ENCODE measurements around the gene KCNK4. TPM values are rescaled to one million over a fixed set of nuclear protein-coding genes. Genes with fewer than 3 reads are reported as not detected.

Gene KCNK4
- total and polyA plus RNA-seq, 8 donors: 0.11 to 0.14 TPM; not detected in 6

- ATAC-seq (peak; percentile 94), DNase-seq (peak; percentile 90 to 97 (median 95))
- Histone ChIP-seq H3K27me3 (no peaks in the 10 kb centered on the region), H3K9me3 (no peaks in the 10 kb centered on the region), H3K4me1 (peaks cover 18 to 29% of the 10 kb centered on the region in 2 donors), H3K27ac (peak within 1 kb of the TSS; percentile 91 to 99), H3K36me3 (peaks cover 0 to 21% of the 10 kb centered on the region in 2 donors), H3K4me3 (peak within 1 kb of the TSS; percentile 78 to 95)
- no peak for TF ChIP-seq CTCF (IDR thresholded peaks at IDR 0.05)
- intact Hi-C loops (cut with DNase I): no loop called here
These were observed 6.8 kb upstream of the KCNK4 start, which contains the start of gene BAD for GRCh38 chr11:64284048-64284961. TSS of gene BAD (minus strand) at chr11:64284665. CDS start at chr11:64284368, 297 bp downstream.

GRCh38 chr11:64284962-64285884 is 5.9 kb upstream of the KCNK4 start, which contains the start of gene GPR137:
TSS of gene GPR137 (plus strand) at chr11:64285848. CDS start at chr11:64286525, 677 bp downstream.
- intact Hi-C loops (cut with DNase I): no loop called here
- DNase-seq (peak; percentile 88 to 97 (median 92)), ATAC-seq (peak; percentile 79)
- Histone ChIP-seq H3K9me3 (no peaks in the 10 kb centered on the region), H3K27me3 (peaks cover 2 to 4% of the 10 kb centered on the region in 2 donors), H3K4me3 (peak within 1 kb of the TSS; percentile 78 to 95), H3K4me1 (peaks cover 18 to 29% of the 10 kb centered on the region in 2 donors), H3K27ac (peak within 1 kb of the TSS; percentile 91 to 99), H3K36me3 (peaks cover 0 to 21% of the 10 kb centered on the region in 2 donors)
- no peak for TF ChIP-seq CTCF (IDR thresholded peaks at IDR 0.05)

- no peaks in the 10 kb centered on the region for H3K9me3 ChIP-seq
- ATAC-seq (no peak), DNase-seq (no peak)
- H3K36me3 ChIP-seq: peaks cover 0 to 21% of the 10 kb centered on the region in 2 donors
- peak overlapping the region; percentile 91 to 99 for H3K27ac ChIP-seq
- intact Hi-C loops (cut with DNase I): no loop called here
- peaks cover 12 to 13% of the 10 kb centered on the region in 2 donors for H3K27me3 ChIP-seq
- TF ChIP-seq CTCF (IDR thresholded peaks at IDR 0.05): no peak
- peaks cover 18 to 33% of the 10 kb centered on the region in 2 donors for H3K4me1 ChIP-seq
- H3K4me3 ChIP-seq: peak overlapping the region; percentile 78 to 95
These were observed 5.0 kb upstream of the KCNK4 start for GRCh38 chr11:64285885-64286800.

GRCh38 chr11:64286801-64287159 is 4.3 kb upstream of the KCNK4 start:
- TF ChIP-seq CTCF (IDR thresholded peaks at IDR 0.05): no peak

More at GRCh38 chr11:64286801-64287159, 4.3 kb upstream of the KCNK4 start:
- no peak for DNase-seq
- H3K27me3 ChIP-seq: peaks cover 18 to 19% of the 10 kb centered on the region in 2 donors
- no peak for ATAC-seq
- H3K27ac ChIP-seq: no peak overlapping the region
- H3K36me3 ChIP-seq: peaks cover 0 to 15% of the 10 kb centered on the region in 2 donors
- H3K4me1 ChIP-seq: peaks cover 18 to 39% of the 10 kb centered on the region in 2 donors
- no peaks in the 10 kb centered on the region for H3K9me3 ChIP-seq
- H3K4me3 ChIP-seq: no peak overlapping the region
- intact Hi-C loops (cut with DNase I): no loop called here
